RPMI7951 (cell line): Measurements from ENCODE around the gene MBOAT1. TPM values are rescaled to one million over a fixed set of nuclear protein-coding genes. Genes with fewer than 3 reads are reported as not detected.
"Not testable (repeated sequence)": the region's sequence is repeated elsewhere in the genome, so short reads cannot be mapped to it uniquely, and the experiment has no call there.

Experiments used
- DNase-seq: peaks from one replicate; pipeline ENCODE4 v3.0.0-alpha.2; 2012; ENCODE audit warnings: low read depth
- total RNA-seq: library from RNA; depleted of rRNA; stranded (reverse); fragments of >200 nt; shearing (Covaris generic); gene quantifications from 2 replicates; pipeline ENCODE4 v1.2.3, GENCODE V29; 2014

MBOAT1 gene
- total RNA-seq, 1 experiment from 2014 or later, result 20.5 TPM

DNA sequence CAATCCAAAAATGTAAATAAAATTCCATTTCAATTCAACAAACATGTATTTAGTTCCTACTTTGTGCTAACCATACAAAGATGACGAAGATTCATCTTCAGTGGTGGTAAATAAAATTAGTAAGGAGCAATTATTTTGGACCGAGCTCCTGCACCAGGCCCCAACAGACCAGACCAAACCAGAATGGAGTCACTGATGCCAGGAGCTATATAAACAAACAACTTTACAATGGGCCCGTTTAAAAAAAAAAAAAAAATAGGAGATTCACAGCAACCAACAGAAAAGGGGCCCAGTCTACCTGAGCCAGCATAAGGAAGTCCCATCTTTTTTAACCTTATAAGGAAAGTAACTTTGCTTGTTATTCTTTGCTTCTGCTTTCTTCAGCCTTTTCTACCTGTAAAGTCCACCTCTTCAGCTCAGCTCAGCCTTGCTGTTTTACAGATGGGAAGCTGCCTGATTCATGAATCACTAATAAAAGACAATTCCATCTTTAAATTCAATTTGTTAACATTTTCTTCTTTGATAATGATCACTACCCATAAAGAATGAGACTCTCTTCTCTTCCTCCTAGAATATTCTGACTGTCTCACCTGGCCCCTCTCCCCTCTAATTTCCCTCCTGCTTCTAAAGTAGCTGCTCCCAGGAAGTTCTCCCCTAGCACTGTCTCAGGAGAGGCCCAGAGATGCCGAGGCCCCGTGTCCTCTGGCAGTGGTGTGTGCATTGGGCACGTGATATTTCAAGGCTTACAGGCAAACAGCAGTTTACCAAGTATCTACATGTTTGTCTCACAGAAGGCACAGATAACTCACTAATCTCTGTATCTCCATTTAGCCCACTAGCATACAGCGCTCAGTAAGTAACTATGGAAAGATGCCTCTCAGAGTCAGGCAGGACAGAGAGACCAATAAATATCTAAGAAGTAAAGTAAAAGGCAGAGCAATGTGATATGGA, 8.4 kb downstream of the MBOAT1 start:
- DNase-seq, result no peak

DNA sequence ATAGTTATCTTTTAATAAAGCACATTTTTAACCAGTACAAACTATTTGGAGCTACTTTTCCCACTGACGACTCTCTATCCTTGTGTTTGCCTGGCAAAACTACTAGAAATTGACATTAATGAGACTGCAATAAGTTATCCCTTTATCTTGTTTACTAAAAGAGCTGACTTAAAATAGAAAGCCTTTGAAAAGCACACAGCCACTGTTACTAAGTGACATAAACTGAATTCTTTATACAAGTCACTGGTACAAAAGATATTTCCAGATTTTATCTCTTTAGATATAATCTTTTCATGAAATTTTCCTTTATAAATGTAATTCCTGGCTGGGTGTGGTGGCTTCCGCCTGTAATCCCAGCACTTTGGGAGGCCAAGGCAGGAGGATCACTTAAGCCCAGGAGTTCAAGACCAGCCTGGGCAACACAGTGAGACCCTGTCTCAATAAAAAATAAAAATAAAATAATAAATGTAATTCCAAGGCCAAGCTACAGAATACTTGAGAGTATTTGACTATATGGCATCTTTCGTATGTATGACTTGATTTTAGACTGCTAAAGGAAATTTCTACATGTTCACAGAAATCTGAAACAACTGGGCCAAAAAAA, 9.5 kb downstream of the MBOAT1 start:
- no peak for DNase-seq

DNA sequence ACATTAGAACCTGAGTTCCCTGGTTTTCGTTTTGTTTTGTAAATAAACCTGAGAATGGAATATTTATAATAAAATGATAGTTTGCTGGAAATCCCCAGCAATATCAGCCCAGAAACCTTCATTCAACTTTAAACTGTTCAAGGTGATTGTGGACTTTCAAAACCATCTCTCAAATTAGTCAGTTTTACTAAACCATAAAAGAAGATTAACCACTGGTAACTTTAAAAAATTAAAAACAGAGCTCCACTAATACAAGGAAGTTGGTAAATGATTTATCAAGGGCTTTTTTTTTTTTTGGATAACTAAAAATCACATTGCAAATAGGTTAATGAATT, 10.0 kb downstream of the MBOAT1 start:
- no peak for DNase-seq

DNA sequence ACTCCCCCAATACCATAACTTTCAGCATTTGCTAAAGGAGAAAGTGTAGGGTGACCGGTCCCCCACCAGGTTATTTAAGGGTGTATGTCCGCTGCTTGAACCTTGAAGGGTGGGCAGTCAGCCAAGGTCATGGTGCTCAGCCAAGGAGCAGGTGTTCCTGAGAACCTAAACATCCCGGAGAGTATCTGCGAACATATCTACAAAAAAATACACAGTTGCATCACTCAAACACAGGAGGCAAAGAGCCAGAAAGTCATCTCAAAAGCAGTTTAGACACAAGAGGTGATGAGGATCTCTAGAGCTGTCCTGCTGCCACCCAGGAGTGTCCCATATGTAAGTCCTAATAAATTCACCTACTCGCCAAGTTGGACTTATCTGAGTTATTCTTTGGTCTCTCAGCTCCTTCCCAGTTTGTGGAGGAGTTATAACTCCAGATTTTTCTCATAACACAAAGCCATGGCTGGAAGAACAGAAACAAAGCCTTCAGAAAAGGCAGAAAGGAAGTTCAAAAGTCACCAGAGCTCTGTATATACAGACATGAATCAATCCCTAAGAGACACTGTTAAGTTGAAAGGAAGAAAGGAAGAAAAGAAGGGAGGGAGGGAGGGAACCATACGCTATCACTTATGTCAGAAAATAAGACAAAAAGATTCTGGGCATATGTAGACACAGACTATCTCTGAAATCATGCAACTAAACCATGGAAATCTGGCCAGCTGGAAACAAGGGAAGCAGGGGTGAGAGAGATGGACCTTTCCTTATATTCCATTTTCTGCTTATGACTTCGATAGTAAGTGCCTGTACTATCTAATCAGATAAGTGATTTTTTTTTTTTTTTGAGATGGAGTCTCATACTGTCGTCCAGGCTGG, 11.3 kb downstream of the MBOAT1 start:
- no peak for DNase-seq

DNA sequence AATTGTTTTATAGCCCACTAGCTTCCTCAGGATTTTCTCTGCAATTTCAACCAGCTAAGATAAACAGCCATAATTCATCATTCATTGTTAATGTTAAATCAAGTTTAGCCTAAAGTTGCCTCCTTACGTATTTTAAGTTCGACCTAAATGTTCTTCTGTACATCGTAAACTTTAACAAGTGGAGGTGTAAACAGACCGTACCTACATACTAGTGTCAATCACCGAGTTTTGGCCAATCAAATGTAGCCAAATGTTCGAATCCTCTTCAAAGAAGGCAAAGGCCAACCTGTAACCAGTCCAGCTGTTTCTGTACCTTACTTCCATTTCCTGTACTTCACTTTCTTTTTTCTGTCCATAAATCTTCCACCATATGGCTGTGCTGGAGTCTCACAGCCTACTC, 13.5 kb downstream of the MBOAT1 start:
- no peak for DNase-seq

DNA sequence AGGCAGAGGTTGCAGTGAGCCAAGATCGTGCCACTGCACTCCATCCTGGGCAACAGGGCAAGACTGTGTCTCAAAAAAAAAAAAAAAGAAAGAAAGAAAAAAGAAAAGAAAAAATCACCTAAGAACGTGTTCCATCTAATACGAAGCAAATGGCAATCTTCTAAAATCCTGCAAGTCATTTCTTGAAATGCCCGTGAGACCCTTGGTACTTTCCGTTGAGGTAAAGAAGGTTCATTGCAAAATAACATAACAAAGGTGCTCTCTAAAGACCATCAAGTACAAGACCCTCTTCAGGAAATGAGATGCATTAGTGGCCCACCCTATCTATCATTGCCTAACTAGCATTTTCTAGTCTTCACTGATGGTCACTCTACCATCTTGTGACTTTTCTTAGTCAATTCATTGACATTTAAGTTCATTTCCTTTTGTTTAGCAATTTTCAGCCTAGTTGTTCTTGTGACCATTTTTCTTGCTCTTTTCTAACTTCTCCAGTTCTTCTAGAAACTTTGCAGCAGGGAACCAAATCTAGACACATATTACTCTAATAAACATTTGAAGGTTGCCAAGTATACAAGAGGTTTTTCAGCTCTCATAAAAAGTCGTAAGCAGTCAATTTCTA, 14.0 kb downstream of the MBOAT1 start:
- DNase-seq, result no peak

DNA sequence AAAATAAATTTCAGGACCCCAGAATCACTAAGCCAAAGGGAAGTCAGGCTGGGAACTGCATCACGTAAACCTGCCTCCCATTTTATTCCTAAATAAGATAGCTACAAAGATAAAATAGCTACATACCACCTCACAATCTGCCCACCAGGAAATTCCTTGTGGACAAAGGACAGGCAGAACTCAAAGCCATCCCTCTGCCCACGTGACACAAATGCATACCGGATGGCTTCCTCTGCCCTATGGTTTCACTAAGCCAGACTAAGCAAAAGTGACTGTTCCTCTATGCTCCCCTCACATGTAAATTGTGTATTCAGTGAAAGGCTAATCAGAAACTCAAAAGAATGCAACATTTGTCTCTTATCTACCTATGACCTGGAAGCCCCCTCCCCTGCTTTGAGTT, 15.0 kb downstream of the MBOAT1 start:
- peak; percentile 66 for DNase-seq

DNA sequence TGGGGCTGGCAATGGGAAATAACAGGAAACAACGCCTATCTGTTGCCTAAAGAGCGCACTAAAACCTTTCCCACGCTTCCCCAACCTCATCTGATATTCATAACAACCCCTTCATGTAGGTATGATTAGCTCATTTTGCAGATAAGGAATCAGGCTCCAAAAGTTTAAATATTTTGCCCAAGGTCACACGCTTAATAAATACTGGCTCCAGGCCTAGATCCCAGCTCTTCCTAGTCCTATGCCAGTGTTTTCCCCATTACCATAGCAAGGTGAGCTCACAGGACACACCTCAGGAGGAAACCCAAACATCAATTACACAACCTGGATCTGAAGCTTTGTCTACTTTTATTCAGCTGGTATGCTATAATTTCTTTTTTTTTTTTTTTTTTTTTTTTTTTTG, 19.6 kb downstream of the MBOAT1 start:
- no peak for DNase-seq

DNA sequence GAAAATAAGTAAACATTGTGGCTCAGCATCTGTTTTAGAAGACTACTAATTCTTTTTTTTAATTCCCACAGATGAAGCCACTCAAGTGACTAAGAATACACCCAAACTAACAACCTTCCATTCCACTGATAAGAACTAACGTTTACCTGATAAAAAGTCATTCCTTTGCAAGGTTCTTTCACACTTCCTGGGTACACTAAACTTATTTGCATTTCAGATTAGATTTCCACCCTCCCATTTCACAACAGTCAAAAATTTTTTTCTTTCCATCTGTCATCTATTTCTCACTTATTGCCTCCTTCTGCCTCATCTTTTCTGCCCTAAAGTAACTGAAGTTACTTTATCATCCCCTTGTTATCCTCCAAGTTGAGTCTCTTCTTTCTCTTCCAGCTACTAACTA, 20.3 kb downstream of the MBOAT1 start:
- no peak for DNase-seq

DNA sequence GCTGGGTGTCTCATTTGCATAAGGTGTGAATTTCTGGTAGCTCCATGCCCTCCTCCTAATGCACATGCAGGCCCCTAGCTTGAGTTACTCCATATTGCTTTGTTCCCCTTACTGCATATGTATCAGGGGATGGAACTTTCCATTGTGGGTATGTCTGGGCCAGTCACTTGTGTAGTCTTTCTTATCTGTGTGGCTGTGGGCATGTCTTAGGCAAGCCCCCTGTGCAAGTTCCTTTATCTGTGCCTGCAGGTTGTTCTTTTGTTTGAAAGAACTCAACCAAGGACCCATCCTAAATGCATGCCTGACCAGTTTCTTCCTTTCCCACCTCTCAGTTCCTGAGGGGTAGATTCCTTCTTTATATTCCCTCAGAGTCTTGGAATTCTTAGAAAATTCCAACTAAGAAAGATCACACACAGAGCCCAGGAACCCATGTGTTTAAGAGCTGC, 23.6 kb downstream of the MBOAT1 start:
- no peak for DNase-seq

DNA sequence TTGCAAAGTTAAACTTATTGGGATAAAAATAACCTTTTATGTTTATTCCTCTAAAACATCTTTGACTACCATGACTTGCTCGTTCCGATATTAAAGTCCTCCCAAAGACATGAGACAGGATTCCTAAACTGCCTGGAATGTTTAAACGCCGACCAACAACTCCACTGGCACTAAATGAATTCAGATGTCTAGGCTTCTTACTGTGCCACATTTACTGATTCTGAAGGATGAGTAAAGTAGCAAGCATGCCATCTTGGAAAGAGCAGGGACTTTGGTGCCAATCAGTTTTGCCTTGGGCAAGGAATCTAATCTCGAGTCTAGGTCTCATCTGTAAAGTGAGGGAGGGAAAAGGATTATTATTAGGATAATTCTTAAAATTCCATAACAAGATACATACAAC, 25.3 kb downstream of the MBOAT1 start:
- DNase-seq, result peak; percentile 93

DNA sequence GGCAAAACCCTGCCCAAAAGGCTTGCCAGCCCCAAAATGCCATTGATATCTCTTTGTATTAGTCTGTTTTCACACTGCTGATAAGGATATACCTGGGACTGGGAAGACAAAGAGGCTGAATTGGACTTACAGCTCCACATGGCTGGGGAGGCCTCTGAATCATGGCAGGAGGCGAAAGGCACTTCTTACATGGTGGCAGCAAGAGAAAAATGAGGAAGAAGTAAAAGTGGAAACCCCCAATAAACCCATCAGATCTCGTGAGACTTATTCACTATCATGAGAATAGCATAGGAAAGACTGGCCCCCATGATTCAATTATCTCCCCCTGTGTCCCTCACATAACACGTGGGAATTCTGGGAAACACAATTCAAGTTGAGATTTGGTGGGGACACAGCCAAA, 28.6 kb downstream of the MBOAT1 start:
- no peak for DNase-seq

DNA sequence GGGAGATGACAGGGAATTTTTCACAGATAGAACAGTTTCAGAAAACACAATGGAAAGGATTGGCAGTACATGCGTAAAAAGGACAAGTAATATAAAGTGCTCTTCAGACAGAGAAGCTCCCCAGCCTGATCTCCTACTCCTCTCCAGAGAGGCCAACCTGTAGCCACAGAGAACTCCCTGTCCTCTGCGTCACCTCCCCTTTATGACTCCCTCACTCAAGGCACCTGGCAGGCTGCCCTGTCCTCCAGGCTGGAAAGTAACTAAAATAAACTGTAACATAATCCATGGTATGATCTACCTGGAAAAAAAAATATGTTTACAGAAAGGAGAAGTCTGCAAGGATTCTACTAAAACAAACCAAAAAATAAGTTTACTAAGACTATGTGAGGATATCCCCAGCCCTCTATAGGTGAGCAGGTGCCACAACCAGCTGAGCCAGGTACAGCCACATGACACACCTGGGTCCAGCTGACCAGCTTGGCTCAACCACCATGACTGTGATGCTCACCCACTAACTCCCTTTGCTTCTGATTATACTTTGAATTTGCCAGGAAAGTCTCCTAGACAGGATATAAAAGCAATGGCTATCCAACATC, 29.2 kb downstream of the MBOAT1 start:
- DNase-seq, result peak; percentile 30

DNA sequence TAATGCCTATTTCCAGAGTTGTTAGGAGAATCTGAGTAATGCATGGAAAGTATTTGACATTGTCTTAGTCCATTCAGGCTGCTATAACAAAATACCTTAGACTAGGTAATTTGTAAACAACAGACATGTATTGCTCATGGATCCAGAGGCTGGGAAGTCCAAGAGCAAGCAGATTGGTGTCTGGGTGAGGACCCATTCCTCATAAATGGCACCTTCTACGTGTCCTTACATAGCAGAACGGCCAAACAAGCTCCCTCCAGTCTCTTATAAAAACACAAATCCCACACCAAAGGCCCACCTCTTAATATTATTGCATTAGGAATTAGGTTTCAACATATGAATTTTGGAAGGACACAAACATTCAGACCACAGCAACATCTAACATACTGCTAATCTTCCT, 30.2 kb downstream of the MBOAT1 start:
- no peak for DNase-seq

DNA sequence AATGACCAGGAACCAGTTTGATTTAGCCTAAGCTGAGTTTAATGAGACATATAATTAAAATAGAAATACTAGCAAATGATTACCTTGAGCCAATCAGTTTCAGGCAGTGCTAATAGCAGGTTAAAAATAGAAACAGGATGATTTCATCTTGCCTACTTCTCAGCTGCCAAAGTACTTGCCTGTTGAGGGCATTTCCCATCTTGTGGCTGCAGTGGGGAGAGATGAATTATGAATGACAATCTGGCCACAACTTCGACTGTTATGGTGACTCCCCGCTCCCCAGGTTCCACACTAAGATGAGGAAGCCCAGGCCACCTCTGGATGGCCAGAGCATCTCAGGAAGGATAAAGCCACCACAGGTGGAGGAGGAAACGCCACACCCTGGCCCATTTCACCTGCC, 31.3 kb downstream of the MBOAT1 start:
- peak; percentile 11 for DNase-seq

DNA sequence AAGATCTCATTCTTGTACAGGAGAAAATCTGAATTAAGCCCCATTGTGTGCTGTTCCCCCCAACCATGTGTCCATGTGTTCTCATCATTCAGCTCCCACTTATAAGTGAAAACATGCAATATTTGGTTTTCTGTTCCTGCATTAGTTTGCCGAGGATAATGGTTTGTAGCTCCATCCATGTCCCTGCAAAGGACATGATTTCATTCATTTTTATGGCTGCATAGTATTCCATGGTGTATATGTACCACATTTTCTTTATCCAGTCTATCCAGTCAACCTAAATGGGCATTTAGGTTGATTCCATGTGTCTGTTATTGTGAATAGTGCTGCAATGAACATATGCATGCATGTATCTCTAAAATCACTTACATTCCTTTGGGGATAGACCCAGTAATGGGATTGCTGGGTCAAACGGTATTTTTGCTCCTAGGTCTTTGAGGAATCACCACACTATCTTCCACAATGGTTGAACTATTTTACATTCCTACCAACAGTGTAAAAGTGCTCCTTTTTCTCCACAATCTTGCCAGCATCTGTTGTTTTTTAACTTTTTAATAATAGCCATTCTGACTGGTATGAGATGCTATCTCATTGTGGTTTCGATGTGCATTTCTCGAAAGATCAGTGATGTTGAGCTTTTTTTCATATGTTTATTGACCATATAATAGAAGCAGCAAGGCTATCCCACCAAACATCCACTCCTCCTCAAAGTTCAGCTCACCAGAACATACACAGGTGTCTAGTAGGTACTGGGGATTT, 32.8 kb downstream of the MBOAT1 start:
- not testable (repeated sequence) for DNase-seq

DNA sequence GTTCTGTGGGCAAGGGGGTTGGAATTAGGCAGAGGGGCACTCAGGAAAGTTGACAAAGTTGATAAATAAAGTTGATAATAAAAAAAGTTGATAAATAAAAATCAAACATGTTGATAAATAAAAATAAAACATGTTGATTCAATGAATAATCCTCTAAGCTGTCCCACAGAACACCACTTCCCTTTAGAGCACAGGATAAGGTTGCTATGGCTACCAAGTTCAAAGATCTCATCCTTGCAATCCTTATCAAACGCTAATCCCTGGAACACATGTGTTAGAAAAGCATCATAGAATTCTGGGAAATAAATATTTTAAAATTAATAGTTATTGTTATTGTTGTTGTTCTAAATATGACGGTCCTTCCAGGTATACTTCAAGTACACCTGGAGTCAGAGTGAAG, 33.9 kb downstream of the MBOAT1 start:
- DNase-seq, result no peak

DNA sequence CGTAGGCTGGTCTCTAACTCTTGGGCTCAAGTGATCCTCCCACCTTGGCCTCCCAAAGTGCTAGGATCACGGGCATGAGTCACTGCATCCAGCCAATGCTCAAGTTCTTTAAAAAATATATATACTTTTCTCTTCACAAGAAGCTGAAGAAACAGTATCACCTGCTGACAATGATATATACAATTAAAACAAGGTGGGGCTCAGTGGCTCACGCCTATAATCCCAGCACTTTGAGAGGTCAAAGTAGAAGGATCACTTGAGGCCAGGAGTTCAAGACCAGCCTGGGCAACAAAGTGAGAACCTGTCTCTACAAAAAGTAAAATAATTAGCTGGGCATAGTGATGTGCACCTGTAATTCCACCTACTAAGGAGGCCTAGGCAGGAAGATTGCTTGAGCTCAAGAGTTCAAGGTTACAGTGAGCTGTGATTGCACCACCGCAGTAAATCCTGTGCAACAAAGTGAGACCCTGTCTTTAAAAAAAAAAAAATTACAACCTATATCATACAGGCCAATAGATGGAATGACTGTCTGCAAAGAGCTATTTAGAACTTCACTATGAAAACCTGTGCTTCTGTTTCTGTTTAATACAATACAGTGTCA, 36.4 kb downstream of the MBOAT1 start:
- DNase-seq, result no peak

DNA sequence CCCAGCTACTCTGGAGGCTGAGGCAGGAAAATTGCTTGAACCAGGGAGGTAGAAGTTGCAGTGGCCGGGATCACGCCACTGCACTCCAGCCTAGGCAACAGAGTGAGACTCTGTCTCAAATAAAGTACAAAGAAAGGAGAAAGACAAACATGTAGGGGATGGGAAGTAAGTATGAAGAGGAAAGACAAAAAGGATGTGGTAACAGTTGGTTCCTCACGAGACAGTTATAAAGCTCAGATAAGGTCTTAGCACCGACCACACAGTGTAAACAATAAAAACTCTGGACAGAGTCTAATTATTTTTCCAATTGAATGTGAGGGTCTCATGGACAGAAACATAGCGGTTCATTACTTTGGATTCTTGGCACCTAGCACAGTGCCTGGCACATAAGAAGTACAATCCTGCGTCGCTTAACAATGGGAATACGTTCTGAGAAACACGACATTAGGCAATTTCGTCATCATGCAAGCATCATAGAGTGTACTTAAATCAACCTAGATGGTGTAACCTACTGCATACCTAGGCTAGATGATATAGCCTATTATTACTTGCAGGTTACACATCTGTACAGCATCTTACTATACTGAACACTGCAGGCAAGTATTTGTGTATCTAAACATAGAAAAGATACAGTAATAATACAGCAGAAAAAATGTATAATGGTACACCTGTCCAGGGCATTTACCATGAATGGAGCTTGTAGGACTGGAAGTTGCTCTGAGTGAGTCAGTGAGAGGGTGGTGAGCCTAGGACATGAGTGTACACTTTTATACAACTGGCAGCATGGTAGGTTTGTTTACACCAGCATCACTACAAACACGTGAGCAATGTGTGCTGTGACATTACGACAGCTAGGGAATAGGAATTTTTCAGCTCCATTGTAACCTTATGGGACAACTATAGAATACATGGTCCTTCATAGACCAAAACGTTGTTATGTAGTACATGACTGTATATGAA, 38.2 kb downstream of the MBOAT1 start:
- DNase-seq, result no peak
